ENCODE results near the gene DBNL. TPM values are rescaled to one million over a fixed set of nuclear protein-coding genes. Genes with fewer than 3 reads are reported as not detected.
A peak's percentile ranks its signal among the peaks of the same experiment; 100 is the strongest.

The DBNL gene
- total RNA-seq, 1 donor from 2014 or later: 47.5 TPM

DNA sequence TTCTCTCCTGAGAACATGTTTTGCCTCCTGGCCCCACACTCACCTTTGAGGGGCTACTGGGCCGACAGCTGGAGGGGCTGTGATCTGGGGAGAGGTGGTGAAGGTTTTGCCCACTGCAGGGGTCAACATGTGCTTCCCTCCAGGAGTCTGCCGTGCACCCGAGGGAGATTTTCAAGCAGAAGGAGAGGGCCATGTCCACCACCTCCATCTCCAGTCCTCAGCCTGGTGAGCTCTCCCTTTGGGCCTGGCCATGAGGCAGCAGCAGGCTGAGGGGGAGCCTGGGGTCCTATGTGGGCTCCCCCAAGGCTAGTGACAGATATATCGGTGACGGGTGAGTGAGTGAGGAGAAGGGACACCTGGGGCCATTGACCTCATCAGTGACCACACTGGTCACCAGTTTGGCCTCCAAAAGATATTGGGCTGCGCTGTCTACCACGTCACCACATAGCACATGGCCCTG, 14.3 kb downstream of the DBNL start:
- peaks cover 6% of the 10 kb centered on the region for H3K27me3 Mint-ChIP-seq (ENCODE audit: unreplicated experiment)
- H3K36me3 Mint-ChIP-seq (ENCODE audit: low read depth, unreplicated experiment): peaks cover 25% of the 10 kb centered on the region
- no peak overlapping the region for H3K4me3 Mint-ChIP-seq (ENCODE audit: unreplicated experiment)
- no peak for DNase-seq (ENCODE audit: low spot score)
- TF ChIP-seq, protein P1, sequence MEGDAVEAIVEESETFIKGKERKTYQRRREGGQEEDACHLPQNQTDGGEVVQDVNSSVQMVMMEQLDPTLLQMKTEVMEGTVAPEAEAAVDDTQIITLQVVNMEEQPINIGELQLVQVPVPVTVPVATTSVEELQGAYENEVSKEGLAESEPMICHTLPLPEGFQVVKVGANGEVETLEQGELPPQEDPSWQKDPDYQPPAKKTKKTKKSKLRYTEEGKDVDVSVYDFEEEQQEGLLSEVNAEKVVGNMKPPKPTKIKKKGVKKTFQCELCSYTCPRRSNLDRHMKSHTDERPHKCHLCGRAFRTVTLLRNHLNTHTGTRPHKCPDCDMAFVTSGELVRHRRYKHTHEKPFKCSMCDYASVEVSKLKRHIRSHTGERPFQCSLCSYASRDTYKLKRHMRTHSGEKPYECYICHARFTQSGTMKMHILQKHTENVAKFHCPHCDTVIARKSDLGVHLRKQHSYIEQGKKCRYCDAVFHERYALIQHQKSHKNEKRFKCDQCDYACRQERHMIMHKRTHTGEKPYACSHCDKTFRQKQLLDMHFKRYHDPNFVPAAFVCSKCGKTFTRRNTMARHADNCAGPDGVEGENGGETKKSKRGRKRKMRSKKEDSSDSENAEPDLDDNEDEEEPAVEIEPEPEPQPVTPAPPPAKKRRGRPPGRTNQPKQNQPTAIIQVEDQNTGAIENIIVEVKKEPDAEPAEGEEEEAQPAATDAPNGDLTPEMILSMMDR (IDR thresholded peaks at IDR 0.05; ENCODE audit: unreplicated experiment): no peak
- no peak overlapping the region for H3K27ac Mint-ChIP-seq (ENCODE audit: unreplicated experiment)
- no peaks in the 10 kb centered on the region for H3K9me3 Mint-ChIP-seq (ENCODE audit: unreplicated experiment)
- H3K4me1 Mint-ChIP-seq (ENCODE audit: unreplicated experiment): no peaks in the 10 kb centered on the region

DNA sequence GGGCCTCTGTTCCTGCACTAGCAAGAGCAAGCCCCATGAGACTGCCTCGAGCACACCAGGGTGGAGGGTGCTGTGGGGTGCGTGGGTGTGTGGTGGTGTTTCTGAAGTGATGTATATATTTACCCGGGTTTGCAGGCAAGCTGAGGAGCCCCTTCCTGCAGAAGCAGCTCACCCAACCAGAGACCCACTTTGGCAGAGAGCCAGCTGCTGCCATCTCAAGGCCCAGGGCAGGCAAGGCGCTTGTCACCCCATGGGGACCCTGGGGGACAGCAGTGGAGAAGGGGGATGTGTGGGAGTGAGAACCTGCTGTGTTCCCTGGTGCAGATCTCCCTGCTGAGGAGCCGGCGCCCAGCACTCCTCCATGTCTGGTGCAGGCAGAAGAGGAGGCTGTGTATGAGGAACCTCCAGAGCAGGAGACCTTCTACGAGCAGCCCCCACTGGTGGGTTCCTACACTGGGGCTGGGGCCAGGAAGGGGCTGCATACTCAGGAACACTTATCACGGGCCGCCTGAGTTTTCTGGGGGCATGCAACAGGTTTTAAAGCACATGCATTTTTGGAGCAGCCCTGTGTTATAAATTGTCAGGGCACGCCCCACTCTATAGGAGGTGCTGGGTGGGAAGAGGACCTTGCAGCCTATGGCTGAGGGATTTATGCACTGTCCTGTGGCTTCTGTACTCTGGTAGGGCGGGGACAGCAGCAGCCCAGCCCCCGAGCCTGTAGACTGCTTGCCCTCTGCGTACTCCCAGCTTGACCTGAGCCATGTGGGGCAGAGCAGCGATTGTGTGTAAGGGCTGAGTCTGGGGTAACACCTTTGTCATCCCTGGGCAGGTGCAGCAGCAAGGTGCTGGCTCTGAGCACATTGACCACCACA, 15.0 kb downstream of the DBNL start:
- Mint-ChIP-seq H3K27me3 (ENCODE audit: unreplicated experiment) (peaks cover 6% of the 10 kb centered on the region), H3K36me3 (ENCODE audit: low read depth, unreplicated experiment) (peaks cover 25% of the 10 kb centered on the region), H3K4me3 (ENCODE audit: unreplicated experiment) (peak overlapping the region; percentile 74), H3K4me1 (ENCODE audit: unreplicated experiment) (no peaks in the 10 kb centered on the region), H3K9me3 (ENCODE audit: unreplicated experiment) (no peaks in the 10 kb centered on the region), H3K27ac (ENCODE audit: unreplicated experiment) (no peak overlapping the region)
- no peak for DNase-seq (ENCODE audit: low spot score)
- TF ChIP-seq, protein P1 (IDR thresholded peaks at IDR 0.05; ENCODE audit: unreplicated experiment): no peak

DNA sequence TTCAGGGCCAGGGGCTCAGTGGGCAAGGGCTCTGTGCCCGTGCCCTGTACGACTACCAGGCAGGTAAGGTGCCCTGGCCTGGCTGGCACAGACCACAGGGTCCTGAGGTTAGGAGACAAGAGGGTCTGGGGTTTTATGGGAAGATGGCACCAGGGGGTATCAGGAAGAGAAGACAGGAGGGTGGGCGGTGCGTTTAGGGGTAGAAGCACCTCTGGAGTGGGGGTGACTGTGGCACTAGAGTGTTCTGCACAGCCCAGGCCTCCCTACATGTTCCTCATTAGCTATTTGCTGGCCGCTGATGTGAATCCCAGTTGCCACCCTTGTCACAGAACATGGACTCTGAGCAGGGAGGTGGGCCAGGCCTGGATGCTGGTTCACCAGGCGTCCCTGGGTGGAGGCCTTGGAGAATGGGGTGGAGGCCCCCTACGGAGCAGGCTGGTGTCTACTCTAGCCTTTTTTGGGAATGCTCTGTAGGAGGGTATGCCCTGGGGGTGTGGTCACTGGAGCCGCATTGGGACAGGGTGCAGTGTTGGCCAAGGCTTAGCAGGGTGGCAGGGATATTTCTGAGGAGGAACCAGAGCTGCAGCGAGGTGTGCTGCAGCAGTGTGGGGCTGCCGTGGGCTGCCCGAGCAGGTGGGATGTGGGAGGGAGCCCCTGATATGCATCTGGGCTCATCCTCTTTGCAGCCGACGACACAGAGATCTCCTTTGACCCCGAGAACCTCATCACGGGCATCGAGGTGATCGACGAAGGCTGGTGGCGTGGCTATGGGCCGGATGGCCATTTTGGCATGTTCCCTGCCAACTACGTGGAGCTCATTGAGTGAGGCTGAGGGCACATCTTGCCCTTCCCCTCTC, 15.8 kb downstream of the DBNL start:
- peaks cover 25% of the 10 kb centered on the region for H3K36me3 Mint-ChIP-seq (ENCODE audit: low read depth, unreplicated experiment)
- TF ChIP-seq, protein P1 (IDR thresholded peaks at IDR 0.05; ENCODE audit: unreplicated experiment): no peak
- no peaks in the 10 kb centered on the region for H3K9me3 Mint-ChIP-seq (ENCODE audit: unreplicated experiment)
- peak overlapping the region; percentile 74 for H3K4me3 Mint-ChIP-seq (ENCODE audit: unreplicated experiment)
- no peaks in the 10 kb centered on the region for H3K4me1 Mint-ChIP-seq (ENCODE audit: unreplicated experiment)
- no peak for DNase-seq (ENCODE audit: low spot score)
- H3K27me3 Mint-ChIP-seq (ENCODE audit: unreplicated experiment): peaks cover 8% of the 10 kb centered on the region
- H3K27ac Mint-ChIP-seq (ENCODE audit: unreplicated experiment): no peak overlapping the region

DNA sequence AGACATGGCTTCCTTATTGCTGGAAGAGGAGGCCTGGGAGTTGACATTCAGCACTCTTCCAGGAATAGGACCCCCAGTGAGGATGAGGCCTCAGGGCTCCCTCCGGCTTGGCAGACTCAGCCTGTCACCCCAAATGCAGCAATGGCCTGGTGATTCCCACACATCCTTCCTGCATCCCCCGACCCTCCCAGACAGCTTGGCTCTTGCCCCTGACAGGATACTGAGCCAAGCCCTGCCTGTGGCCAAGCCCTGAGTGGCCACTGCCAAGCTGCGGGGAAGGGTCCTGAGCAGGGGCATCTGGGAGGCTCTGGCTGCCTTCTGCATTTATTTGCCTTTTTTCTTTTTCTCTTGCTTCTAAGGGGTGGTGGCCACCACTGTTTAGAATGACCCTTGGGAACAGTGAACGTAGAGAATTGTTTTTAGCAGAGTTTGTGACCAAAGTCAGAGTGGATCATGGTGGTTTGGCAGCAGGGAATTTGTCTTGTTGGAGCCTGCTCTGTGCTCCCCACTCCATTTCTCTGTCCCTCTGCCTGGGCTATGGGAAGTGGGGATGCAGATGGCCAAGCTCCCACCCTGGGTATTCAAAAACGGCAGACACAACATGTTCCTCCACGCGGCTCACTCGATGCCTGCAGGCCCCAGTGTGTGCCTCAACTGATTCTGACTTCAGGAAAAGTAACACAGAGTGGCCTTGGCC, 16.6 kb downstream of the DBNL start:
- TF ChIP-seq, protein P1 (IDR thresholded peaks at IDR 0.05; ENCODE audit: unreplicated experiment): no peak
- DNase-seq (ENCODE audit: low spot score): no peak
- peak overlapping the region; percentile 31 for H3K27ac Mint-ChIP-seq (ENCODE audit: unreplicated experiment)
- peaks cover 25% of the 10 kb centered on the region for H3K36me3 Mint-ChIP-seq (ENCODE audit: low read depth, unreplicated experiment)
- no peak overlapping the region for H3K4me3 Mint-ChIP-seq (ENCODE audit: unreplicated experiment)
- no peaks in the 10 kb centered on the region for H3K9me3 Mint-ChIP-seq (ENCODE audit: unreplicated experiment)
- H3K4me1 Mint-ChIP-seq (ENCODE audit: unreplicated experiment): no peaks in the 10 kb centered on the region
- H3K27me3 Mint-ChIP-seq (ENCODE audit: unreplicated experiment): peaks cover 9% of the 10 kb centered on the region
